ENCODE results near the gene GTF3A.

The GTF3A gene

DNA sequence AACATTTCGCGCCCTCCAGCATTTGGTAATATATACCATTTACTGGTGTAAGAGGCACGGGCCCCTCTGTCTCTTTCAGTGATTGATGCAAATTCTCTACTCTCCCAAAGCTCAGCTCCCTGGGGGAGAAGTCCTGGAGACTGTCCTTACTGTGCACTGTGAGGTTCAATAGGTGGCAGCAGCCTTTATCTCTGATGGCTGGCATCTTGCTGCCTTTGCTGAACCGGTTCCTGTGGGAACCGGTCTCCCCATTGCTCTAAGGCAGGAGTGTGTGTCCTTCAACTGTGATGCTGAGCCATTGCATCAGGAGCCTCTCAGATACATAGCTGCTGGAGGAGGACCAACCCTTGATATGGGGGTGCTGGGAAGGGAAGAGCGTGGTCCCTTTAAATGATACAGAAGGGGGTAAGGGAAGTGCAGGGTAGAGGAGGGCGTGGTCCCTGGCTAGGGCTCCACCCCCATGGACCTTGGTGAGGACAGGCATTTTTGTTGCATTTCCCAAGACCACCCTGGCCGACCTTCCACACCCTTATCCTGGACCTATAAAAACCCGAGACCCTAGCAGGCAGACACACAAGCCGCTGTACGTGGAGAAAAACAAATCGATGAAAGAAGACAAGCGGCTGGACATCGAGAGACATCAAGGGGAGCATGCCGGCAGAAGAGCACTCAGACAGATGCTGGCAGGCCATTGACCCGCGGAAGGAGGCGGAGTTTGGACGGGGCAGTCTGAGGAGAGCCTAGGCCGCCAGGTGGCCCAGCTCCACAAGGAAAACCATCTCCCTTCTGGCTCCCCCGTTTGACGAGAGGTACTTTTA lies 41.1 kb upstream of the GTF3A start:
- no peak overlapping the region for H3K4me3 ChIP-seq (replicated peaks in 1 of 2; ENCODE audit: low read depth in 2 of 2, low read length in 2 of 2)
- no peak for TF ChIP-seq CTCF (IDR thresholded peaks at IDR 0.05; ENCODE audit: low read depth, low read length)

GRCh38 chr13:27384285-27384684 lies 40.1 kb upstream of the GTF3A start:
- H3K4me3 ChIP-seq (replicated peaks in 1 of 2; ENCODE audit: low read depth in 2 of 2, low read length in 2 of 2) = no peak overlapping the region
- TF ChIP-seq CTCF (IDR thresholded peaks at IDR 0.05; ENCODE audit: low read depth, low read length) = no peak
- DNase-seq (ENCODE audit: low read depth in 2 of 2) = no peak

More for the DNA sequence above, 41.1 kb upstream of the GTF3A start:
- DNase-seq (ENCODE audit: low read depth in 2 of 2) = no peak

- no peak overlapping the region for H3K4me3 ChIP-seq (replicated peaks in 1 of 2; ENCODE audit: low read depth in 2 of 2, low read length in 2 of 2)
- TF ChIP-seq CTCF (IDR thresholded peaks at IDR 0.05; ENCODE audit: low read depth, low read length) = no peak
- no peak for DNase-seq (ENCODE audit: low read depth in 2 of 2)
Measured at GRCh38 chr13:27388241-27388640, 36.2 kb upstream of the GTF3A start.

DNA sequence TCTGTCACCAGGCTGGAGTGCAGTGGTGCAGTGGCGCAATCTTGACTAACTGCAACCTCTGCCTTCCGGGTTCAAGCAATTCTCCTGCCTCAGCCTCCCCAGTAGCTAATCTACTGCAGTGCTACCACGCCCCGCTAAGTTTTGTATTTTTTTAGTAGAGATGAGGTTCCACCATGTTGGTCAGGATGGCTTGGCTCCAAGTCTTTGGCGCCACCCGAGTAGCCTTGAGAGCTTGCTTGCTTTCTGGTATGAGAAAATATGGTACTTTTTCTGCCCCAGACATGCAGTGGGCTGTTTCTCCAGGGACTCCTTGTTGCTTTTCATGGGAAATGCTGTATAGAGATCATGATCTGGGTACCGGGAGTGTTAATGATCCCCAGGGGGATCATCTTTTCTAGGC lies 34.5 kb upstream of the GTF3A start:
- H3K4me3 ChIP-seq (replicated peaks in 1 of 2; ENCODE audit: low read depth in 2 of 2, low read length in 2 of 2) = no peak overlapping the region
- TF ChIP-seq CTCF (IDR thresholded peaks at IDR 0.05; ENCODE audit: low read depth, low read length) = no peak
- no peak for DNase-seq (ENCODE audit: low read depth in 2 of 2)

- no peak overlapping the region for H3K4me3 ChIP-seq (replicated peaks in 1 of 2; ENCODE audit: low read depth in 2 of 2, low read length in 2 of 2)
- no peak for TF ChIP-seq CTCF (IDR thresholded peaks at IDR 0.05; ENCODE audit: low read depth, low read length)
- no peak for DNase-seq (ENCODE audit: low read depth in 2 of 2)
Measured at GRCh38 chr13:27391471-27391870, 32.9 kb upstream of the GTF3A start.

GRCh38 chr13:27393101-27393500 lies 31.3 kb upstream of the GTF3A start:
- TF ChIP-seq CTCF (IDR thresholded peaks at IDR 0.05; ENCODE audit: low read depth, low read length) = no peak
- no peak overlapping the region for H3K4me3 ChIP-seq (replicated peaks in 1 of 2; ENCODE audit: low read depth in 2 of 2, low read length in 2 of 2)
- DNase-seq (ENCODE audit: low read depth in 2 of 2) = no peak

Data from cardiac fibroblast (primary cell).